GM19397 (cell line): ENCODE results near the gene PKDCC.

Source experiments
- ATAC-seq: cut with Tn5 transposase; IDR thresholded peaks from one replicate; pipeline ENCODE4 v1.9.1; 2021; ENCODE audit warnings: mild to moderate bottlenecking, moderate library complexity; ENCODE audit not compliant: unreplicated experiment

PKDCC gene

DNA sequence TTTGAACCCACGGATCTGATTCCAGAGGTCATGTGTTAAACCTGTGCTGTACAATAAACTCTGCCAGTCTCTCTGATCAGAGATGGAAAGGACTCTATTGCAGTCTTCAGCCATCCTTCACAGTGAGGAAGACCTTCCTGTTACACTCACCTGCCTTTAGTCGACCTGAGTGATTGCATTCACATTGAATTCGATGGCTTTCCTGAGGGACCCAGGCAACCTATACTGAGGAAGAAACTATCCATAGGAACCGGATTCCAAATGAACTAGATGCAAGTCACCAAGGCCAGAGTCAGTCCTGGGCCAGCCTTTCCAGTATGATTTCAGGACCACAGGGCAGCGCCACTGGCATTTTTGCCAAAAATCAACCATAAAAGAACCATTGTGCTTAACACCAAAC, 56.8 kb downstream of the PKDCC start:
- no peak for ATAC-seq

DNA sequence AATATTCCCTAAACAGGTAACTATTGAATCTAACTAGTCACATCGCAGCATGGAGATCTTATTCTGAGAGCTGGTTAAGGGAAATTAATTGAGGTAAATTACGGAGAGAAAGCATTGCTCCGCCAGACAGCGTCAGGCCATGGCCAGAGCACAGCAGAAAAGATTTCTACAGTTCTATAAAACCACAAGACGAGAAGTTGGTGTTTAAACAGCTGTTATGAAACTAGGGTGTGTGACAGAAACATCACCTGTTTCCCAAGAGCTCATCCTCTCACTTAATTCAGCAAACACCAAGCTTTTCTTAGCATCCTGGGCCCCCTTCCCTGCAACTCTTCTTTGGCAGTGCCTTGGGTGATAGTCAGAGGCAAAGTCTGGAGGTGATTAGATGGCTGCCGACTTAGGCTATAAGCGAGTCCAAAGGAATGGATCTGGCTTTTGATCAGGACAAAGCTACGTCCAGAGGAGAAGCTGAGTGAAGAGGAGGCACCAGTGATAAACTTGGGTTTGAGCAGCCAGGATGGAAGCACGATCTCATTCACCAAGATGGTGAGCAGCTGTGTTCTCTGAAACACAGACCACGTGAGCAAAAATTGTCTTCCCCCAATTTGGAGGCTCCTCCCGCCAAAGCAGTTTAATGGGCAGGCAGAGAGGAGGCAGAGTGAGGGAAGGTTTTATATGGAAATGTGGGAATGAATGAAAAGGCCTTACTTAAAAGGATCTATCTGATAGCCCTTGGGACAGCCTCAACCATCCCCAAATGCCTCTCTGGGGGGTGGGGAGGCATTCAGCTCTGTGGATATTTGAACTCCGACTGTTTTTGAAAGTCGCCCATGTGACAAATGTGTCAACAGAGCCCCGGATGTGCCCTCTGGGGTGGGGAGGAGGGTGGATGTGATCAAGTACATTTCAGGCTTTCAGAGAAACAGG, 57.8 kb downstream of the PKDCC start:
- ATAC-seq: peak; percentile 40

DNA sequence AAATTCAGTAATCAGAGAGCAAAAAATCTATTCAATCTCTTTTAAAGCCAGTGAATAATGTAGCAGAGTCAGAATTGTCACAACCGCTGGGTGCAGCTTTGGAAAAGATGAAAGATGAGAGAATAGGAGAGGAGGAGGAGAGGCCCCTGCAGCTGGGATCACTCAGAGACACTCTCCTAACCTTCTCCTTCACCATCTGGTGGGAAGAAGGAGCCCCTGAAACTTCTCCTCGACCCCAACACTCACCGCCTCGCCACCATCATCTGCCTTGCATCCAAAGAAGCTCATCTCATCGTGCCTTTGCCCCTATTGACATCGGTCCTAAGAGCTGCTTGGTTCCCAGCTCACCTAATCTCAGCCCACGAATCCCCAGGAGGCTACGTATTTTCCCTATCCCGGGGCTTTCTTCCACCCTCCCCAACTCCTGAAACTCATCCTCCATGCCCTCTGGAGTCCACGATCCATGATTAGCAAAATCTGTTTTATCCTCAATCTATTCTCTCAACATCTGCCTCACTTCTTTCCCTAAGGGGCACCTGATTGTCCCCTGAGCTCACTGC, 58.5 kb downstream of the PKDCC start:
- ATAC-seq: no peak

GRCh38 chr2:42107249-42108042, 59.6 kb downstream of the PKDCC start:
- ATAC-seq: no peak
